PFSK-1 (cell line): ENCODE data around the gene ISCA1.

Experiments used
- FOXP2 ChIP-seq: optimal IDR thresholded peaks from 2 replicates; pipeline ENCODE3; 2011; ENCODE audit warnings: borderline replicate concordance, control low read depth, inconsistent platforms; ENCODE audit not compliant: insufficient read depth; ENCODE audit errors: extremely low read length, extremely low read depth
- POLR2AphosphoS5 ChIP-seq: IDR thresholded peaks from 2 replicates; pipeline ENCODE4 v1.6.1; 2012; ENCODE audit warnings: low read depth, mild to moderate bottlenecking, control low read depth, low read length, moderate library complexity
- SIN3A ChIP-seq: IDR thresholded peaks from 2 replicates; pipeline ENCODE4 v1.6.1; 2012; ENCODE audit warnings: mild to moderate bottlenecking, low read length, moderate library complexity, borderline replicate concordance; ENCODE audit not compliant: insufficient read depth
- TAF1 ChIP-seq: IDR thresholded peaks from 2 replicates; pipeline ENCODE4 v1.6.1; 2012; ENCODE audit warnings: low read length, control low read depth, borderline replicate concordance; ENCODE audit not compliant: insufficient read depth
- TF ChIP-seq, protein P1 (sequence below), 2 experiments: IDR thresholded peaks; 2 replicates each; pipeline versions ENCODE4 v1.6.1 to v1.8.0; 2011 to 2012; ENCODE audit warnings: low read depth in 2 of 2, low read length in 2 of 2, control low read depth in 1 of 2, inconsistent platforms in 1 of 2, mild to moderate bottlenecking in 1 of 2, moderate library complexity in 1 of 2; ENCODE audit not compliant: insufficient read depth in 1 of 2

Gene ISCA1

DNA sequence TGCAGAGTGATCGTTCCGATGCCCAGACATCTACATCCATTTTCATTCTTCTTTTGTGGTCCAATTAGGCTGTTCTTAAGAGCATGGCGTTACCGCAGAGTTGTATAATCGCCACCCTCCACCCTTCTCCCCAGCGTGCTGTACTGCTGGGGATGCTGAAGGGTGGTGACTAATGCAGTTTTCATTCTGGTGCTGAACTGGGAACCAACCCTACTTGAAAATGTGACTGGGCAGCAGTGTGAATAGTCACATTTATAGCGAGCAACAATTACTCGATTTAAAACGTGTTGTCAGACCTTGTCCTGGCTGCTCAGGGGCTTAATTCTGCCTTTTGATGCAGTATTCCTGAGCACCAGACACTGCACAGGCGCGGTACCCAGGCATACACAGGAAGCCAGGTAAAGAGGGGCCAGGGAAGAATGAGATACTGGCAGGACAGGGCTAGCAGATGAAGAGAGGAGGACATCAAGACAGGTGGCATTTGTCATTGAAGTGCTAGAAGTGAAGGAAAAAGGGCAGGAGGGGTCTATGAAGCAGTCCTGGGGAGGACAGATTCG, 719 bp upstream of the ISCA1 start:
- TF ChIP-seq, protein P1, sequence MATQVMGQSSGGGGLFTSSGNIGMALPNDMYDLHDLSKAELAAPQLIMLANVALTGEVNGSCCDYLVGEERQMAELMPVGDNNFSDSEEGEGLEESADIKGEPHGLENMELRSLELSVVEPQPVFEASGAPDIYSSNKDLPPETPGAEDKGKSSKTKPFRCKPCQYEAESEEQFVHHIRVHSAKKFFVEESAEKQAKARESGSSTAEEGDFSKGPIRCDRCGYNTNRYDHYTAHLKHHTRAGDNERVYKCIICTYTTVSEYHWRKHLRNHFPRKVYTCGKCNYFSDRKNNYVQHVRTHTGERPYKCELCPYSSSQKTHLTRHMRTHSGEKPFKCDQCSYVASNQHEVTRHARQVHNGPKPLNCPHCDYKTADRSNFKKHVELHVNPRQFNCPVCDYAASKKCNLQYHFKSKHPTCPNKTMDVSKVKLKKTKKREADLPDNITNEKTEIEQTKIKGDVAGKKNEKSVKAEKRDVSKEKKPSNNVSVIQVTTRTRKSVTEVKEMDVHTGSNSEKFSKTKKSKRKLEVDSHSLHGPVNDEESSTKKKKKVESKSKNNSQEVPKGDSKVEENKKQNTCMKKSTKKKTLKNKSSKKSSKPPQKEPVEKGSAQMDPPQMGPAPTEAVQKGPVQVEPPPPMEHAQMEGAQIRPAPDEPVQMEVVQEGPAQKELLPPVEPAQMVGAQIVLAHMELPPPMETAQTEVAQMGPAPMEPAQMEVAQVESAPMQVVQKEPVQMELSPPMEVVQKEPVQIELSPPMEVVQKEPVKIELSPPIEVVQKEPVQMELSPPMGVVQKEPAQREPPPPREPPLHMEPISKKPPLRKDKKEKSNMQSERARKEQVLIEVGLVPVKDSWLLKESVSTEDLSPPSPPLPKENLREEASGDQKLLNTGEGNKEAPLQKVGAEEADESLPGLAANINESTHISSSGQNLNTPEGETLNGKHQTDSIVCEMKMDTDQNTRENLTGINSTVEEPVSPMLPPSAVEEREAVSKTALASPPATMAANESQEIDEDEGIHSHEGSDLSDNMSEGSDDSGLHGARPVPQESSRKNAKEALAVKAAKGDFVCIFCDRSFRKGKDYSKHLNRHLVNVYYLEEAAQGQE (IDR thresholded peaks at IDR 0.05; ENCODE audit: insufficient read depth in 1 of 2, low read depth in 2 of 2, low read length in 2 of 2): no peak
- no peak for TF ChIP-seq POLR2AphosphoS5
- TF ChIP-seq FOXP2: no peak
- TF ChIP-seq SIN3A: no peak
- no peak for TF ChIP-seq TAF1

DNA sequence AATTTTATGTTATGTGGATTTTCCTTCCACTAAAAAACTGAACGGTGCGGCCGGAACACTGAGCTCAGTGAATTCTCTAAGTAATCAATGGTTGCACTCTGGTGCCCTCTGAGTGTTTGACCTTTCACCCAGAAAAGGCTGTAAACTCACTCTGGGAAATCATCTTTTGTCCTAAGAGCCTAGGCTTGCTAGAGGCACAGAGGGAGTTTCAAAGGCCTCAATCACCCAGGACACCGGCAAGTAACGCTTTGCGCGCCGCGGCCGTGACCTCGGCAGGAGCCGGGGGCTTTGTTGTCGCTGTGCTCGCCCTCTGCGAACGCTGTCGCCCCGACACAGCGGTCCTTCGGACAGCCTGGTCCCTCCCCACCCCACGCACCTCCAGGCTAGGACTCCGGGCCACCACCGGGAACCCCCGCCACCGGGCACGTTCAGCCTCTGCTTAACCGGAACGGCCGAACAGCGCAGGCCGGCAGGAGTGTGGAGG, 703 bp downstream of the ISCA1 start:
- TF ChIP-seq POLR2AphosphoS5: no peak
- TF ChIP-seq SIN3A: no peak
- TF ChIP-seq, protein P1 (IDR thresholded peaks at IDR 0.05; ENCODE audit: insufficient read depth in 1 of 2, low read depth in 2 of 2, low read length in 2 of 2): no peak
- TF ChIP-seq FOXP2: no peak
- TF ChIP-seq TAF1: no peak

DNA sequence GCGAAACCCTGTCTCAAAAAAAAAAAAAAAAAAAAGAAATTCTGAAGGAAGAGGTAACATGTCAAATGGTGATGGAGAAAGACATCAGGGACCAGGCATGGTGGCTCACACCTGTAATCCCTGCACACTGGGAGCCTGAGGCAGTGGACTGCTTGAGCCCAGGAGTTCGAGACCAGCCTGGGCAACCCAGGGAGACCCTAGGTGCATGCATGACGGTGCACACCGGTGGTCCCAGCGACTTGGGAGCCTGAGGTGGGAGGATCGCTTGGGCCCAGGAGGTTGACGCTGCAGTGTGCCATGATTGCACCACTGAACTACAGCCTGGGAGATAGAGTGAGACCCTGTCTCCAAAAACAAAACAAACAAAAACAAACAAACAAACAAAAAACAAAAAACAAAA, 1.8 kb downstream of the ISCA1 start:
- TF ChIP-seq POLR2AphosphoS5: no peak
- TF ChIP-seq FOXP2: no peak
- TF ChIP-seq SIN3A: no peak
- TF ChIP-seq, protein P1 (IDR thresholded peaks at IDR 0.05; ENCODE audit: insufficient read depth in 1 of 2, low read depth in 2 of 2, low read length in 2 of 2): no peak
- TF ChIP-seq TAF1: no peak

GRCh38 chr9:86279839-86280238, 2.5 kb downstream of the ISCA1 start:
- TF ChIP-seq, protein P1 (IDR thresholded peaks at IDR 0.05; ENCODE audit: insufficient read depth in 1 of 2, low read depth in 2 of 2, low read length in 2 of 2): no peak
- no peak for TF ChIP-seq POLR2AphosphoS5
- no peak for TF ChIP-seq FOXP2
- TF ChIP-seq SIN3A: no peak
- TF ChIP-seq TAF1: no peak

- TF ChIP-seq POLR2AphosphoS5 (no peak), SIN3A (no peak), FOXP2 (no peak), TAF1 (no peak)
- TF ChIP-seq, protein P1 (IDR thresholded peaks at IDR 0.05; ENCODE audit: insufficient read depth in 1 of 2, low read depth in 2 of 2, low read length in 2 of 2): no peak
Observed at GRCh38 chr9:86277072-86277471, 5.3 kb downstream of the ISCA1 start.
